IPS-20b (cell line): ENCODE data around the gene ADCY3.

ENCODE experiments used
- H3K27ac ChIP-seq: one replicate; pipeline ENCODE4 v1.5.1; 2013; ENCODE audit warnings: low read length
- H3K27me3 ChIP-seq: 2 replicates; pipeline ENCODE4 v1.6.1; 2013; ENCODE audit warnings: mild to moderate bottlenecking, low read length, inconsistent platforms; ENCODE audit not compliant: insufficient read depth
- H3K36me3 ChIP-seq: 2 replicates; pipeline ENCODE4 v1.6.1; 2013; ENCODE audit warnings: low read depth, mild to moderate bottlenecking, inconsistent platforms, low read length, moderate library complexity; ENCODE audit not compliant: insufficient read depth
- H3K4me1 ChIP-seq: 2 replicates; pipeline ENCODE4 v1.6.1; 2013; ENCODE audit warnings: mild to moderate bottlenecking, control low read depth, inconsistent platforms, low read length, moderate library complexity; ENCODE audit not compliant: insufficient read depth
- H3K4me3 ChIP-seq: 2 replicates; pipeline ENCODE4 v1.5.1; 2013; ENCODE audit warnings: mild to moderate bottlenecking, low read length, inconsistent platforms
- H3K9ac ChIP-seq: 2 replicates; pipeline ENCODE4 v1.6.1; 2013; ENCODE audit warnings: low read depth, mild to moderate bottlenecking, inconsistent platforms, low read length, moderate library complexity
- H3K9me3 ChIP-seq: 2 replicates; pipeline ENCODE4 v1.6.1; 2013; ENCODE audit warnings: mild to moderate bottlenecking, low read depth, low read length, inconsistent platforms; ENCODE audit not compliant: insufficient read depth

Gene ADCY3

DNA sequence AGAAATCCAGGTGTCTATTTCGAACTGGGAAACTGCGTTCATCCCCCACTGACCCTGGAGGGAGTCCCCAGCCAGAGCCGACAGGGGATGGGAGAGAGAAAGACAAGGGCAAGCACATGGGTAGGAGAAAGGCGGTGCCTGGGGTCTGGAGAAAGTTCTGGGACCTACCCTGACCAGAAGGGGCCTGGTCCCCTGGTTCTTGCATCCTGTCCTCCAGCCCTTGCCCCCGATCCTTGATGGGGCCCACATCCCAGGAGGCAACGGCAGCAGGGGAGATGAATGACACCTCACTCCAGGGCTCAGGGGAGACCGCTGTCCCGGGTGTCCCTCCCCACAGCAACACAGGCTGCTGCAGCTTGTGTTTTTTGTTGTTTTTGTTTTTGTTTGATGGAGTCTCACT, 4.9 kb downstream of the ADCY3 start:
- Histone ChIP-seq H3K9ac (no peak overlapping the region), H3K4me3 (no peak overlapping the region), H3K27ac (no peak overlapping the region), H3K27me3 (peaks cover 10% of the 10 kb centered on the region), H3K4me1 (peaks cover 3% of the 10 kb centered on the region; the same call in 1 of the 2 replicates), H3K36me3 (peaks cover 4% of the 10 kb centered on the region; the same call in 1 of the 2 replicates), H3K9me3 (no peaks in the 10 kb centered on the region)

DNA sequence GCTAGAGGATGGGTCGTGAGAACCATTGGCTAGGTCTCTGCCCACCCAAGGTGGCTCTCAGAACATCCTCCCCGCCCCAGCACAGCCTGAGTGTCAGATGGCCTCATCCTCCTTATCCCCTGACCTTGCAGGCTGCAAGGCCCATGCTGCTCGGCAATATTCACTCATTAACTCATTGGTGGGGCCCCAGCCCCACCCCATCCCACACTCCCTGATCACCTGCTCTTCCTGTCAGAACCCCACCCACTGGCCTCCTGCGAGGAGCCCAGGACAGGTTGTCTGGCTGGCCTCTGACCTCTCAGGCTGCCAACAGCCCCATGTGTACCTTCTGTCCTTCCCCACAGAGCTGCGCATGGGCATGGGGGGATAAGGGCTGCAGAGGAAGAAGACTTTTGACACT, 5.3 kb downstream of the ADCY3 start:
- Histone ChIP-seq H3K4me1 (peaks cover 3% of the 10 kb centered on the region; the same call in 1 of the 2 replicates), H3K9ac (no peak overlapping the region), H3K36me3 (peaks cover 4% of the 10 kb centered on the region; the same call in 1 of the 2 replicates), H3K9me3 (no peaks in the 10 kb centered on the region), H3K27ac (no peak overlapping the region), H3K27me3 (peaks cover 10% of the 10 kb centered on the region), H3K4me3 (no peak overlapping the region)

DNA sequence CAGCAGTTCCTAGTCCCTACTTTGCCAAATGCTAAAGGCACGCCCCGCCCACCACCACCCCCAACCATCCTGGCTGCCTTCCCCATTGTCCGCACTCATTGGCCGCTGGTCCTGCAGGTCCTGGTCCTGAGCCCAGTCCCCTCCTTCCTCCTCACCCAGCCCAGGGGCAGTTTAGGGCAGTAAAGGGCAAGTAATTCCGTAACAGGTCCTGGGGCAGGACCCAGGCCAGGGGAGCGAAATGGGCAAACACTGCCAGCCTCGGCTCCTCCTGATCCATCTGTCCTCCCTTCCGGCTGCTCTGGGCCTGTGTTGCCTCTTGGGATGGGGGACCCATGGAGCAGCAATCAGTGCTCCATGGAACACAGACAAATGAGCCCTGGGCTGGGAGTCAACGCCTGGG, 6.1 kb downstream of the ADCY3 start:
- Histone ChIP-seq H3K27me3 (peaks cover 5% of the 10 kb centered on the region), H3K27ac (no peak overlapping the region), H3K9ac (no peak overlapping the region), H3K36me3 (peaks cover 4% of the 10 kb centered on the region; the same call in 1 of the 2 replicates), H3K4me1 (peaks cover 1% of the 10 kb centered on the region; the same call in 1 of the 2 replicates), H3K9me3 (no peaks in the 10 kb centered on the region), H3K4me3 (no peak overlapping the region)

DNA sequence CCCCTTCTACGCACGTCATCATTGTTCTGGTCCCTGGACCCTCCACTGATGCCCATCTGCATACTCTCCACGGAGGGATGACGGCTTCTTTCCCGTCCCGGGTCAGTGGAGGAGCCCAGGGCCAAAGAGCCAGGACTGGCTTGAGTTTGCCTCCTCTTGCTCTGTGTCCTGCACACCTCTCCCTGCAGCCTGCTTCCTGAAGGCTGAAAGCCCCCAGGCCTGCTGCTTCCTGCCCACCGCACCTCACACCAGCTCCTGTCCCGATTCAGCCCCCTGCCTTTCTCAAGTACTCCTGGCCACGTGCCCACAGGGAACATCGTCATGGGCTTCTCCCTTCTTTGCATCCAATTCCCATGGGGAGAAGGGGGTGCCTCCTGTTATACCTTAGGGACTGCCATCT, 7.1 kb downstream of the ADCY3 start:
- Histone ChIP-seq H3K9me3 (no peaks in the 10 kb centered on the region), H3K4me3 (no peak overlapping the region), H3K27me3 (no peaks in the 10 kb centered on the region), H3K27ac (no peak overlapping the region), H3K4me1 (no peaks in the 10 kb centered on the region; the same call in 1 of the 2 replicates), H3K9ac (no peak overlapping the region), H3K36me3 (peaks cover 4% of the 10 kb centered on the region; the same call in 1 of the 2 replicates)

DNA sequence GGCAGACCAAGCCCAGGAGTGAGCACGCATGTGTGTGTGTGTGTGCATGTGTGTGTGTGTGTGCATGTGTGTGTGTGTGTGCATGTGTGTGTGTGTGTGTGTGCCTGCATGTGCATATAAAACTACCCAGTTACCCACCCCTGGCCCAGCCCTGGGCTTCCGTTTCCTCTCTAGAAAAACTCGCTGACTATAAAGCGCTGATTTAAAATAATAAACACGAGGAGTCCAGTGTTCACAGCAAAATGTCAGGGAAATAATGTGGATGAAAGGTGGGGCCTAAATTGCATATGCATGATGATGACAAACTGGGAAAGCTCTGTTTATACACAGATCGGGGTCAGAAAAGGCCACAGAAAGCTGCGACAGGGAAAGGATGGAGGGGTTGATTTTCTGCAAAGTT, 7.5 kb downstream of the ADCY3 start:
- no peak overlapping the region for H3K27ac ChIP-seq
- H3K36me3 ChIP-seq, result no peaks in the 10 kb centered on the region; the same call in 1 of the 2 replicates
- H3K27me3 ChIP-seq, result no peaks in the 10 kb centered on the region
- H3K9ac ChIP-seq, result no peak overlapping the region
- H3K4me3 ChIP-seq, result no peak overlapping the region
- no peaks in the 10 kb centered on the region; the same call in 1 of the 2 replicates for H3K4me1 ChIP-seq
- H3K9me3 ChIP-seq, result no peaks in the 10 kb centered on the region

DNA sequence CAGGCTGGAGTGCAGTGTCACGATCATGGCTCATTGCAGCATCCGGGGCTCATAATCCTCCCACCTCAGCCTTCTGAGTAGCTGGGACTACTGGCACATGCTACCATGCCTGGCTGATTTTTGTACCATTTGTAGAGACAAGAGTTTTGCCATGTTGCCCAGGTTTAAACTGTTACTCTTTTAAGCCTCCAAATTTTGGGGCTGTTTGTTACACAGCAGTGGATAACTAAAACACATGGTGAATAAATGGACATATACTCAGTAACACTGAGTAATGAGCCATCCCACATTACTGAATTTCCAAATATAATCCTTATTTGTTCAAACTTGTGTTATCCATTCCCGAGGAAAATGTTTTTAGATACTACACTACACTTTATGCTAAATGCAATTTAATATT, 9.8 kb downstream of the ADCY3 start:
- Histone ChIP-seq H3K9me3 (no peaks in the 10 kb centered on the region), H3K36me3 (no peaks in the 10 kb centered on the region), H3K27ac (no peak overlapping the region), H3K4me1 (no peaks in the 10 kb centered on the region; the same call in 1 of the 2 replicates), H3K9ac (no peak overlapping the region), H3K4me3 (no peak overlapping the region), H3K27me3 (no peaks in the 10 kb centered on the region)

DNA sequence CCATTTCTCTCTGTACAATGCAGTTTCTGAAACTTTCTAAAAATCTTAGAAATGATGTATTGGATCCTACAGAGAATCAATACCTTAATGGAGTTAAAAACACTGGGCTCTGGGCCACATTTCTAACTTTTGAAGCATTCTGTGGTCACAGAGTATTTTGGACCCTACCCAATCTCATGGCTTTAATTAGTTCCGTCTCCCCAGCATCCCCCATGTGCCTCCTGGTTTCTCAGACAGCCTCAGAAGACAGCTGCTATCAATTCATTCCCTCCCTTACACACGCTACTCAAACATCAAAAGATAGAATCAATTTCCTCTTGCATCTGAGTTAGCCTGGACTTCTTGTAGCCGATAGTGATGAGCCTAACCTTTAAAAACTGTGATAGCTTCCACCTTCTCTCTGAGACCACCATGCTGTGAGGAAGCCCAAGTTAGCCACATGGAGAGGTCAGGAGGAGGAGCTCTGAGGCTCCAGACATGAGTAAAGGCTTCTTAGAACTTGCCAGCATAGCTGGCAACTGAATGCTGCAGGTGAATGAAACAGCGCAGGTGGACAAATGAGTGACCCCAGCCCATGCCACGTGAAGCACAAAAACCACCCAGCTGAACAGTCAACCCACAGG, 10.4 kb downstream of the ADCY3 start:
- no peak overlapping the region for H3K9ac ChIP-seq
- H3K36me3 ChIP-seq, result no peaks in the 10 kb centered on the region

DNA sequence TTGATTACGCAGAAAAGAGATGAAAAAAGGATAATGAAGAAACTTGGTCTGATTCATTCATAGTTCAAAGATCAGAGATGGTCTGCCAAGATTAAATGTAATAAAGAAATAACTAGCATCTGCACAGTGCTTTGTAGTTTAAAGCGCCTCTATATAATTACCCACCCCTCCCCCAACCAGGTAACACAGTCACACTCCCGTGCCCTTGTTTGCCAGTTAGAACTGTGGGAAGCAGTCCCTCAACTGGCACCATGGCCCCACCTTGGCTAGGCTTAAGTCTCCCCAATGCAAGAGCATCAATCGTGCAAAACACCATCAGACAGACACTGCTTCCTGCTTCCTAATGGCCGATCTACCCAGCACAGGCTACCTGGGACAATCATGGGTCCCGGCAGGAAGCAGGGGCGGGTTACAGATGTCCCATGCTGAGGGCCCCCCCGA, 11.6 kb downstream of the ADCY3 start:
- Histone ChIP-seq H3K9ac (no peak overlapping the region), H3K4me3 (no peak overlapping the region), H3K4me1 (peaks cover 3% of the 10 kb centered on the region; the same call in 1 of the 2 replicates), H3K9me3 (no peaks in the 10 kb centered on the region), H3K36me3 (no peaks in the 10 kb centered on the region), H3K27ac (no peak overlapping the region), H3K27me3 (no peaks in the 10 kb centered on the region)

More for the DNA sequence above, 10.4 kb downstream of the ADCY3 start:
- H3K27me3 ChIP-seq, result no peaks in the 10 kb centered on the region
- H3K4me1 ChIP-seq, result no peaks in the 10 kb centered on the region; the same call in 1 of the 2 replicates
- H3K27ac ChIP-seq, result no peak overlapping the region
- H3K4me3 ChIP-seq, result no peak overlapping the region
- no peaks in the 10 kb centered on the region for H3K9me3 ChIP-seq

DNA sequence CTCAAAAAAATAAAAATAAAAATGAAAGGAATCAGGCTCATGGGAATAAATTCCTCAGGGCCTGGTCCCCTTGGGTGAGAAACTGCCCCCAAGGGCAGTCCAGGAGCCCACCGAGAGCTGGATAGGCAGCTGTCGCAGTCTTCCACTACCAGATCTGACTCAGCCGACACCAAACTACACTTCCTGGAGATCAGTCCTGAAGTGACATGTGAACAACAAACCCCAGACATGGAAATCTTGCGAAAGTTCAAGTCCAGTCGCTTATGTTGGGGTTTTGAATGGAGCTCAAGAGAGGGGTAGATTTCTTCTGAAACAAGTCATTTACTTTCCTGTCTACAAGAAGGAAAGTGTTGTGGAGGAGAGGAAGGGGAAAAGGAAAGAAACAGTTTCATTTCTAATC, 12.9 kb downstream of the ADCY3 start:
- Histone ChIP-seq H3K9me3 (no peaks in the 10 kb centered on the region), H3K9ac (no peak overlapping the region), H3K27ac (no peak overlapping the region), H3K4me3 (no peak overlapping the region), H3K36me3 (no peaks in the 10 kb centered on the region), H3K27me3 (no peaks in the 10 kb centered on the region), H3K4me1 (peaks cover 3% of the 10 kb centered on the region; the same call in 1 of the 2 replicates)

DNA sequence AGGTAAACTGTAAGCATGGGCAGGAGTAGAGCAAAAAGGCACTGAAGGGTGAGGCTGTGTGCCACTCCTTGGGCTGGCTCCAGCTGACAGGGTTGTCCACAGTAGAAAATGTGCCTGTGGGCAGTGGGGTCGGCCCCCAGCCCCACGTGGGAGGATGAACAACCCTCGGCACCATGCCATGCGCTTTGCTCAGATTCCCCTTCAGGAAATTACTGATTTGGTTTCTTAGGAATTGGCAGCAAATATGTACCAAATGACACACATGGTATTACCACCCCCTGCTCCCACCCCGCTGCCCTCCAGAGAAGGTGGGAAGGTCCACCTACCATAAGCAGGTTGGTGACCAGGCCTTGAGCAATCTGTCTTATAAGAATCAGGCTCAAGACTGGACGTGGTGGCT, 13.6 kb downstream of the ADCY3 start:
- no peak overlapping the region for H3K27ac ChIP-seq
- H3K36me3 ChIP-seq, result no peaks in the 10 kb centered on the region
- no peak overlapping the region for H3K4me3 ChIP-seq
- no peaks in the 10 kb centered on the region for H3K27me3 ChIP-seq
- no peak overlapping the region for H3K9ac ChIP-seq
- peaks cover 3% of the 10 kb centered on the region; the same call in 1 of the 2 replicates for H3K4me1 ChIP-seq
- no peaks in the 10 kb centered on the region for H3K9me3 ChIP-seq

DNA sequence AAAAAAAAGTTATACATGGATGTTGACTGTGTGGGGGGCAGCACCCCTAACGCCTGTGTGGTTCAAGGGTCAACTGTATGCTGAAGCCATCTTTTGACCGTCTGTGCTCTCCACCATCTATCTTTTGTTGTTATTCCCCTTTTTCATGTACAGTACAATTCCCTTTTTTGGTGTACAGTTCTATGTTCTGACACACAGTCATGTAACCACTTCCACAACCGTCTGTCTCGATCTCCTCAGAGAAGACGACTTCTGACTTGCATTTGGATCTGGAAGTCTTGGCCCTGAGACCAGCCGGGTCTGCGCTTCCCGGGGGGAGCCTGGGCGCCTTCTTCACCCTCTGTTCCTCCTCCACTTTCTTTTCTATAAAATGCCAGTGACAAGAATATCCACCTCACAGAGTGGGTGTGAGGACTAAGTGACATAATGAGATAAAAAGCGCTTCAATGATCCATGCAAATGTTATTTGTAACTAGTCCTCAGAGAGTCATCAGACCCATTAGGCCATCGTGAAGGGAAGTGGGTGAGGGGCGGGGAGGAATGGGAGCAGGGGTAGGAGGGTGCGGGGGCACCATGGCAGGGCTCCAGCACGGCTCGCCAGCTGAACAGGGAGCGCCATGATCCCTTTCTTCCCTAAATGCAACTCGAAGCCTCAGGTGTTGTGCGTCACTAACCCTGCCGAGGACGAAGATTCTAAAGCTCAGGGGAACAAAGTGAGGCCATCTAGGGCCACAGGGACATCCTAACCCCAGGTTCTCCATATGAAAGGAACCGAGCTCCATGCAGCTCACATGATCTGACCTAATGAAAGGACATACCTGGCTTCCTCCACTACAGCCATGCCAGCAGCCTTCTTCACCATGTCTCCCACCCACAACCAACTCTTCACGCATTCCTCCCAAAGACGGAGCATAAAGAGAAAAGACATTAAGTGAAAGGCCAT, 16.6 kb downstream of the ADCY3 start:
- H3K36me3 ChIP-seq, result no peaks in the 10 kb centered on the region

More for the DNA sequence above, 16.6 kb downstream of the ADCY3 start:
- H3K4me1 ChIP-seq, result peaks cover 7% of the 10 kb centered on the region; the same call in 1 of the 2 replicates
- H3K9me3 ChIP-seq, result no peaks in the 10 kb centered on the region
- H3K4me3 ChIP-seq, result no peak overlapping the region
- no peaks in the 10 kb centered on the region for H3K27me3 ChIP-seq
- H3K27ac ChIP-seq, result no peak overlapping the region
- no peak overlapping the region for H3K9ac ChIP-seq
